ENCODE measurements around the gene C1orf167. TPM values are rescaled to one million over a fixed set of nuclear protein-coding genes. Genes with fewer than 3 reads are reported as not detected.

Gene C1orf167
- polyA plus RNA-seq, 1 of the 3 experiments (the other 2 are of a cell fraction) = 0.10 TPM

- H3K79me2 ChIP-seq (ENCODE audit: insufficient read depth) = no peaks in the 10 kb centered on the region
- no peaks in the 10 kb centered on the region; a peak in 1 of 4 replicates for H3K4me1 ChIP-seq (ENCODE audit: control insufficient read depth in 1 of 2, insufficient read depth in 2 of 2, low read depth in 1 of 2, low read length in 1 of 2)
- POLR2A ChIA-PET = interaction anchor here (0.8 kb wide), 1 partner anchor 10 kb away, joined by 3 read pairs; no protein-coding TSS in a partner anchor
- DNase-seq = no peak
- no peak overlapping the region for H2AFZ ChIP-seq (ENCODE audit: low read depth)
- no peak overlapping the region for H3K9ac ChIP-seq
- peaks cover 0 to 14% of the 10 kb centered on the region in 2 experiments for H3K36me3 ChIP-seq (replicated peaks in 1 of 2; ENCODE audit: control insufficient read depth in 1 of 2, insufficient read depth in 2 of 2, low read length in 1 of 2)
- no peak overlapping the region for H3K4me2 ChIP-seq
- H3F3A ChIP-seq (replicated peaks; ENCODE audit: insufficient read depth) = no peaks in the 10 kb centered on the region
- H3K9me3 ChIP-seq = no peaks in the 10 kb centered on the region
- CTCF ChIA-PET = interaction anchor here (1.2 to 2.0 kb wide), 2 partner anchors 8 to 14 kb away, joined by 5 to 7 read pairs; no protein-coding TSS in a partner anchor
- 95% methylated on average over 10 of the region's 15 CpGs for WGBS (ENCODE audit: low lambda C conversion rate)
- TF ChIP-seq USF2 (IDR thresholded peaks at IDR 0.05; ENCODE audit: borderline replicate concordance, low read depth, low read length) (no peak), MXI1 (IDR thresholded peaks at IDR 0.05; ENCODE audit: low read depth, low read length) (no peak), EZH2phosphoT487 (IDR thresholded peaks at IDR 0.05; ENCODE audit: borderline replicate concordance, low read depth) (no peak), NFIC (IDR thresholded peaks at IDR 0.05; ENCODE audit: borderline replicate concordance) (no peak), NRF1 (IDR thresholded peaks at IDR 0.05; ENCODE audit: low read depth, low read length) (no peak), MEF2A (IDR thresholded peaks at IDR 0.05; ENCODE audit: borderline replicate concordance, low read depth) (no peak), TEAD4 (IDR thresholded peaks at IDR 0.05; ENCODE audit: borderline replicate concordance, insufficient read depth) (no peak), FOXM1 (IDR thresholded peaks at IDR 0.05; ENCODE audit: low read depth) (no peak), MAX (IDR thresholded peaks at IDR 0.05; ENCODE audit: low read depth) (no peak), RXRA (IDR thresholded peaks at IDR 0.05; ENCODE audit: borderline replicate concordance, low read depth) (no peak), POLR2AphosphoS5 (IDR thresholded peaks at IDR 0.05; ENCODE audit: low read depth, low read length) (no peak), REST (IDR thresholded peaks at IDR 0.05; ENCODE audit: low read depth, low read length) (no peak), GATA2 (CRISPR knock-in tag; IDR thresholded peaks at IDR 0.05) (no peak), SMC3 (IDR thresholded peaks at IDR 0.05; ENCODE audit: low read depth, low read length) (no peak), CHD2 (IDR thresholded peaks at IDR 0.05; ENCODE audit: low read length, partially characterized antibody) (no peak), GABPA (IDR thresholded peaks at IDR 0.05; ENCODE audit: low read depth) (no peak), JUND (IDR thresholded peaks at IDR 0.05) (no peak)
- TF ChIP-seq, protein P1, sequence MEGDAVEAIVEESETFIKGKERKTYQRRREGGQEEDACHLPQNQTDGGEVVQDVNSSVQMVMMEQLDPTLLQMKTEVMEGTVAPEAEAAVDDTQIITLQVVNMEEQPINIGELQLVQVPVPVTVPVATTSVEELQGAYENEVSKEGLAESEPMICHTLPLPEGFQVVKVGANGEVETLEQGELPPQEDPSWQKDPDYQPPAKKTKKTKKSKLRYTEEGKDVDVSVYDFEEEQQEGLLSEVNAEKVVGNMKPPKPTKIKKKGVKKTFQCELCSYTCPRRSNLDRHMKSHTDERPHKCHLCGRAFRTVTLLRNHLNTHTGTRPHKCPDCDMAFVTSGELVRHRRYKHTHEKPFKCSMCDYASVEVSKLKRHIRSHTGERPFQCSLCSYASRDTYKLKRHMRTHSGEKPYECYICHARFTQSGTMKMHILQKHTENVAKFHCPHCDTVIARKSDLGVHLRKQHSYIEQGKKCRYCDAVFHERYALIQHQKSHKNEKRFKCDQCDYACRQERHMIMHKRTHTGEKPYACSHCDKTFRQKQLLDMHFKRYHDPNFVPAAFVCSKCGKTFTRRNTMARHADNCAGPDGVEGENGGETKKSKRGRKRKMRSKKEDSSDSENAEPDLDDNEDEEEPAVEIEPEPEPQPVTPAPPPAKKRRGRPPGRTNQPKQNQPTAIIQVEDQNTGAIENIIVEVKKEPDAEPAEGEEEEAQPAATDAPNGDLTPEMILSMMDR (IDR thresholded peaks at IDR 0.05) = no peak
- TF ChIP-seq, protein P2, sequence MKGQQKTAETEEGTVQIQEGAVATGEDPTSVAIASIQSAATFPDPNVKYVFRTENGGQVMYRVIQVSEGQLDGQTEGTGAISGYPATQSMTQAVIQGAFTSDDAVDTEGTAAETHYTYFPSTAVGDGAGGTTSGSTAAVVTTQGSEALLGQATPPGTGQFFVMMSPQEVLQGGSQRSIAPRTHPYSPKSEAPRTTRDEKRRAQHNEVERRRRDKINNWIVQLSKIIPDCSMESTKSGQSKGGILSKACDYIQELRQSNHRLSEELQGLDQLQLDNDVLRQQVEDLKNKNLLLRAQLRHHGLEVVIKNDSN (IDR thresholded peaks at IDR 0.05; ENCODE audit: borderline replicate concordance, low read depth) = no peak
- H3K27ac ChIP-seq (ENCODE audit: low read depth in 2 of 2, low read length in 1 of 2) = no peak overlapping the region
- no peaks in the 10 kb centered on the region for H3K27me3 ChIP-seq (ENCODE audit: insufficient read depth)
- H3K4me3 ChIP-seq (ENCODE audit: low read depth in 2 of 2, low read length in 1 of 2) = no peak overlapping the region
- H3K9me2 ChIP-seq = no peaks in the 10 kb centered on the region
- no peaks in the 10 kb centered on the region for H4K20me1 ChIP-seq (ENCODE audit: insufficient read depth)
Measured at GRCh38 chr1:11793819-11794218, 31.8 kb downstream of the C1orf167 start.

Data from SK-N-SH (cell line).